Measurements from ENCODE around the gene TMEM200A. TPM values are rescaled to one million over a fixed set of nuclear protein-coding genes. Genes with fewer than 3 reads are reported as not detected.

TMEM200A gene
- polyA plus RNA-seq, 1 of the 3 experiments (the other 2 are of a cell fraction): 32.6 TPM

DNA sequence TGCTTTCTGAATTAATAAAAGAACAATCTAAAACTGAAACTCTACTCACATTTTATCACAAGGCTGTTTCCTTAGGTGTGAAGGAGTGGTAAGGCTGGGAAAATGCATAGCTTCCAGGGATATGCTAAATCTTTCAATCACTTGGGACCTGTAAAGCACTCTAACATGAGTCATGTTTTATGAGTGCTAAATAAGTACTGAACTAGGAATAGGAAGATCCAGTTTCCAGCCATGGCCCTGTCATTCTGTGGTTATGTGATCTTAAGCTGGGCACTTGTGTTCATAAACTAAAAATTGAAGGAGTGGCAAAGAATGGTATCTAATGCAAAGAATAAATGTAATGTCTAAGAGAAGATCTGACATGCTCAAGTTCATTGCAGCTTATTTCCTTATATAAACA, 6.1 kb upstream of the TMEM200A start:
- Histone ChIP-seq H3K9me3 (no peaks in the 10 kb centered on the region), H3K27ac (ENCODE audit: low read depth in 2 of 2, low read length in 1 of 2) (no peak overlapping the region), H3K4me1 (ENCODE audit: control insufficient read depth in 1 of 2, insufficient read depth in 2 of 2, low read depth in 1 of 2, low read length in 1 of 2) (no peaks in the 10 kb centered on the region), H3K4me3 (ENCODE audit: low read depth in 2 of 2, low read length in 1 of 2) (no peak overlapping the region), H3K27me3 (ENCODE audit: insufficient read depth) (no peaks in the 10 kb centered on the region), H3K4me2 (no peak overlapping the region), H2AFZ (ENCODE audit: low read depth) (no peak overlapping the region), H3K79me2 (ENCODE audit: insufficient read depth) (peaks cover 35% of the 10 kb centered on the region), H3K9me2 (no peaks in the 10 kb centered on the region), H4K20me1 (ENCODE audit: insufficient read depth) (no peaks in the 10 kb centered on the region), H3K9ac (no peak overlapping the region), H3K36me3 (replicated peaks in 1 of 2; ENCODE audit: control insufficient read depth in 1 of 2, insufficient read depth in 2 of 2, low read length in 1 of 2) (peaks cover 0 to 5% of the 10 kb centered on the region in 2 experiments), H3F3A (replicated peaks; ENCODE audit: insufficient read depth) (peaks cover 3% of the 10 kb centered on the region)
- ChIA-PET POLR2A (no interaction called here), CTCF (no interaction called here)
- TF ChIP-seq PBX3 (IDR thresholded peaks at IDR 0.05): 0 out of 2 replicates have a peak, but pooled peaks have one; percentile 37
- TF ChIP-seq IRF3 (IDR thresholded peaks at IDR 0.05; ENCODE audit: low read depth, low read length): no peak
- TF ChIP-seq USF2 (IDR thresholded peaks at IDR 0.05; ENCODE audit: borderline replicate concordance, low read depth, low read length): no peak
- TF ChIP-seq POLR2AphosphoS5 (IDR thresholded peaks at IDR 0.05; ENCODE audit: low read depth, low read length): no peak
- TF ChIP-seq JUND (IDR thresholded peaks at IDR 0.05): 0 out of 2 replicates have a peak, but pooled peaks have one; percentile 21
- TF ChIP-seq TCF12 (IDR thresholded peaks at IDR 0.05): peak; percentile 49
- TF ChIP-seq FOSL2 (IDR thresholded peaks at IDR 0.05; ENCODE audit: borderline replicate concordance, low read depth): peak; percentile 29; the same call in 1 of the 2 replicates
- DNase-seq: no peak

DNA sequence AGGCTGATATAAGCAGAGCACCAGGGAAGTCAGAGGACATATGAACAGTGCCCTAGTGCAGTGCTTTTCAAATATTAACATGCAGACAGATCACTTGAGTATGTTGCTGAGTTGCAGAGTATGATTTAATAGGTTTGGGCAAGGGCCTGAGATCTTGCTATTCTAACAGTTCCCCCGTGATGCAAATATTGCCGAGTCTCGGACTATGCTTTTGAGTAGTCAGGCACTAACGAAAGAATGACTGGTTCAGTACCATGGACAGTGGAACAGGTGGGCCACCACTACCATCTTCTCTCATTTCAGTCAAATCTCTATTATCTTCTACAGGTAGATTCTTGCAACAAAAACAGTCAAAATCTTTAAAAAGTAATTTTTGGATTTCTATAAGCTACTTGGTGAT, 3.7 kb upstream of the TMEM200A start:
- TF ChIP-seq NRF1 (IDR thresholded peaks at IDR 0.05; ENCODE audit: low read depth, low read length) (no peak), MEF2A (IDR thresholded peaks at IDR 0.05; ENCODE audit: borderline replicate concordance, low read depth) (no peak), FOXJ3 (CRISPR knock-in tag; IDR thresholded peaks at IDR 0.05) (no peak)
- TF ChIP-seq, protein P1, sequence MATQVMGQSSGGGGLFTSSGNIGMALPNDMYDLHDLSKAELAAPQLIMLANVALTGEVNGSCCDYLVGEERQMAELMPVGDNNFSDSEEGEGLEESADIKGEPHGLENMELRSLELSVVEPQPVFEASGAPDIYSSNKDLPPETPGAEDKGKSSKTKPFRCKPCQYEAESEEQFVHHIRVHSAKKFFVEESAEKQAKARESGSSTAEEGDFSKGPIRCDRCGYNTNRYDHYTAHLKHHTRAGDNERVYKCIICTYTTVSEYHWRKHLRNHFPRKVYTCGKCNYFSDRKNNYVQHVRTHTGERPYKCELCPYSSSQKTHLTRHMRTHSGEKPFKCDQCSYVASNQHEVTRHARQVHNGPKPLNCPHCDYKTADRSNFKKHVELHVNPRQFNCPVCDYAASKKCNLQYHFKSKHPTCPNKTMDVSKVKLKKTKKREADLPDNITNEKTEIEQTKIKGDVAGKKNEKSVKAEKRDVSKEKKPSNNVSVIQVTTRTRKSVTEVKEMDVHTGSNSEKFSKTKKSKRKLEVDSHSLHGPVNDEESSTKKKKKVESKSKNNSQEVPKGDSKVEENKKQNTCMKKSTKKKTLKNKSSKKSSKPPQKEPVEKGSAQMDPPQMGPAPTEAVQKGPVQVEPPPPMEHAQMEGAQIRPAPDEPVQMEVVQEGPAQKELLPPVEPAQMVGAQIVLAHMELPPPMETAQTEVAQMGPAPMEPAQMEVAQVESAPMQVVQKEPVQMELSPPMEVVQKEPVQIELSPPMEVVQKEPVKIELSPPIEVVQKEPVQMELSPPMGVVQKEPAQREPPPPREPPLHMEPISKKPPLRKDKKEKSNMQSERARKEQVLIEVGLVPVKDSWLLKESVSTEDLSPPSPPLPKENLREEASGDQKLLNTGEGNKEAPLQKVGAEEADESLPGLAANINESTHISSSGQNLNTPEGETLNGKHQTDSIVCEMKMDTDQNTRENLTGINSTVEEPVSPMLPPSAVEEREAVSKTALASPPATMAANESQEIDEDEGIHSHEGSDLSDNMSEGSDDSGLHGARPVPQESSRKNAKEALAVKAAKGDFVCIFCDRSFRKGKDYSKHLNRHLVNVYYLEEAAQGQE (IDR thresholded peaks at IDR 0.05; ENCODE audit: low read depth, low read length): peak; percentile 96
- CTCF ChIA-PET: no interaction called here

More for the DNA sequence above, 3.7 kb upstream of the TMEM200A start:
- Histone ChIP-seq H3K9me2 (no peaks in the 10 kb centered on the region), H4K20me1 (ENCODE audit: insufficient read depth) (no peaks in the 10 kb centered on the region), H3K9ac (no peak overlapping the region), H3K27ac (ENCODE audit: low read depth in 2 of 2, low read length in 1 of 2) (no peak overlapping the region), H3K79me2 (ENCODE audit: insufficient read depth) (peaks cover 45% of the 10 kb centered on the region), H3K4me2 (peak overlapping the region; percentile 12; the same call in 1 of the 2 replicates), H3K36me3 (replicated peaks in 1 of 2; ENCODE audit: control insufficient read depth in 1 of 2, insufficient read depth in 2 of 2, low read length in 1 of 2) (peaks cover 0 to 5% of the 10 kb centered on the region in 2 experiments), H3K4me1 (ENCODE audit: control insufficient read depth in 1 of 2, insufficient read depth in 2 of 2, low read depth in 1 of 2, low read length in 1 of 2) (no peaks in the 10 kb centered on the region; a peak in 1 of 4 replicates), H3K9me3 (no peaks in the 10 kb centered on the region), H3K27me3 (ENCODE audit: insufficient read depth) (no peaks in the 10 kb centered on the region), H3F3A (replicated peaks; ENCODE audit: insufficient read depth) (peaks cover 3% of the 10 kb centered on the region), H2AFZ (ENCODE audit: low read depth) (no peak overlapping the region), H3K4me3 (ENCODE audit: low read depth in 2 of 2, low read length in 1 of 2) (no peak overlapping the region)
- POLR2A ChIA-PET: no interaction called here
- no peak for DNase-seq
- WGBS (ENCODE audit: low lambda C conversion rate): 68% methylated on average over 4 of the region's 4 CpGs
